NCI-H1436 (cell line): ENCODE measurements around the gene FAM90A26.
"Not testable (repeated sequence)": the region's sequence is repeated elsewhere in the genome, so short reads cannot be mapped to it uniquely, and the experiment has no call there.

Source experiments
- DNase-seq: peaks from one replicate; lab custom pipeline; 2025; lab: John Stamatoyannopoulos, UW

The FAM90A26 gene

DNA sequence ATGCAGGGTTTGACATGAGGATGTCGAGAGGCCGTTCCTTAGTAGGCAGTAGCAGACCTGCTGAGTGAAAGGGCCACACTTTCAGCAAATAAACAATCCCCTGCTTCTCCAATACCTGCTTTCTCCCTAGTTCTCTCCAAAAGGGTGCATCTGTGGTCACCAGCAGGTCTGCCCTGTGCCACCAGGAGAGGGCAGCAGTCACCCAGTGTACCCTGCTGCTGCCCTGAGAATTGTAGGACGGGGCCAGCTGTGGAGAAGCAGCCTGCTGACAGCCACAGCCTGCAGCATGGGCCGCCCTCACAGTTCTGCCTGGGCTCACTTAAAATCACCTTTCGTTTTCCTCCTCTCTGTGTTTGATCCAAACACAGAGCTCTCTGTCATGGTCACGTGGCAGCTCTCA lies 11.8 kb upstream of the FAM90A26 start:
- DNase-seq, result not testable (repeated sequence)

DNA sequence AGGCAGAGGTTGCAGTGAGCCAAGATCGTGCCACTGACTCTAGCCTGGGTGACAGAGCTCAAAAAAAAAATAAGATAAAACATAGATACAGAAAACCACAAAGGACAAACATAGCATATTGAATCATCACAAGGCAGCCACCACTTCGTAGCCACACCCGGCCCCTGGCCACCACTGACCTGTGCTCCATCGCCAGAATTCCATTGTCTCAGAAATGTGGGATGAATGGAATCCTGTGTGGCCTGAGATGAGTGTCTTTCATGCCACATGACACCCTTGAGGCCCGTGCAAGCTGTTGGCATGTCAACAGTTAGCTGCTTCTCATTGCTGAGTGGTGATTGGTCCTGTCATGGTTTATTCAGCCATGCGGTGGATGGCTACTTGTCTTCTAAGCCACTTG lies 10.2 kb upstream of the FAM90A26 start:
- DNase-seq, result not testable (repeated sequence)

DNA sequence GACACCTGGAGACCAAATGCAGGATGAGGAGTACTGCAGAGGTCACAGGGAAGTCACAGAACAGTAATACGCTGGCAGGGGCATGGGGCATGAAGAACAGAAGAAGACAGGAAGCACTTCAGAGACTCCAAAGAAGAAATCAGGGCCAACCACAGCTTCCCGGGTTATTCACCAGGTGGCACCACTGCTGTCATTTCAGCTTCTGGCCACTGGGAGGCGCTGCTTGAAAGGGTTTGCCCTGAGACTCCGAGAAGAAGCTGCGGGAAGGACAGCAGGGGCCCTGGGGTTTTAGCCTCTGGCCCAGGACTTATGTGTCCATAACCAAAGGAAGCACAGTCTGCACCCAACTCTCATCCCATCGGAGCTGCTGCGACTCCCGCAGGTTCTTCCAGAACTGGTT lies 4.2 kb upstream of the FAM90A26 start:
- DNase-seq, result not testable (repeated sequence)

DNA sequence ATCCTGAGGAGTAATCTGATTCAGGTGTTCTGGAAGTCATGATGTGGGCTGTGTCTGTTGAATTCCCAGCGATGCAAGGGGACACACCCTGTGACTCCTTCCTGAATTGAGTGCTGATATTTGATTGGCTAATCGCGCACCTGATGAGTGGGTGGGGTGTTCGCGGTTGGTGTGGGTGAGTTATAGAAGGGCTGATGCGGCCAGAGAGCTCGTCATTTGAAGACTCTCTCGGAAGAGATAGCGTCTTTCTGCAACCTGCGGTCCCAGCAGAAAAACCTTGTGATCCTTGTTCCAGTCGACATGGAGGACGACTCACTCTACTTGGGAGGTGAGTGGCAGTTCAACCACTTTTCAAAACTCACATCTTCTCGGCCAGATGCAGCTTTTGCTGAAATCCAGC lies 40.1 kb downstream of the FAM90A26 start, which contains the start of gene USP17L10:
Gene USP17L10 (plus strand): TSS at position 301 of the 400 bp plus-strand sequence. CDS start 0 bp downstream, at position 301.
- DNase-seq, result not testable (repeated sequence)

DNA sequence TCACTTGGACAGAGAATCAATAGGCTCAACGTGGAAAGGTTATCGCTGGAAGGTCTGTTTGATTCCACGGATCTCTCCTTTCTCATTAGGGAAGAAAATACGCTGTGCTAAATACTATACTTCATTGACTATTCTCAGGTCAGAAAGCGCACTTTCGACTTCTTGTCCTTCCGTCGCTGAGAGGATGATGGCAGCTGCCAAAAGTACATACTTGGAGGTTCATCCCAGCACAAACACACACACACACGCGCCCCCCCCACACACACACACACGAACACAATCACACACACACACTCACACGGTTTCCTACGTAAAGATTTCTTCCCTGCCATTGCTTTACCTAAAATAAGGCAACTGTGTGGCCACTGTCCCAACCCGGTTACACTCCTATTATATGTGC lies 44.5 kb downstream of the FAM90A26 start:
- not testable (repeated sequence) for DNase-seq

DNA sequence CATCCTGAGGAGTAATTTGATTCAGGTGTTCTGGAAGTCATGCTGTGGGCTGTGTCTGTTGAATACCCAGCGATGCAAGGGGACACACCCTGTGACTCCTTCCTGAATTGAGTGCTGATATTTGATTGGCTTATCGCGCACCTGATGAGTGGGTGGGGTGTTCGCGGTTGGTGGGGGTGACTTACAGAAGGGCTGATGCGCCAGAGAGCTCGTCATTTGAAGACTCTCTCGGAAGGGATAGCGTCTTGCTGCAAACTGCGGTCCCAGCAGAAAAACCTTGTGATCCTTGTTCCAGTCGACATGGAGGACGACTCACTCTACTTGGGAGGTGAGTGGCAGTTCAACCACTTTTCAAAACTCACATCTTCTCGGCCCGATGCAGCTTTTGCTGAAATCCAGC lies 44.9 kb downstream of the FAM90A26 start, which contains the start of gene USP17L11:
Gene USP17L11 (plus strand): TSS at position 301 of the 400 bp plus-strand sequence. CDS start 0 bp downstream, at position 301.
- DNase-seq, result not testable (repeated sequence)

DNA sequence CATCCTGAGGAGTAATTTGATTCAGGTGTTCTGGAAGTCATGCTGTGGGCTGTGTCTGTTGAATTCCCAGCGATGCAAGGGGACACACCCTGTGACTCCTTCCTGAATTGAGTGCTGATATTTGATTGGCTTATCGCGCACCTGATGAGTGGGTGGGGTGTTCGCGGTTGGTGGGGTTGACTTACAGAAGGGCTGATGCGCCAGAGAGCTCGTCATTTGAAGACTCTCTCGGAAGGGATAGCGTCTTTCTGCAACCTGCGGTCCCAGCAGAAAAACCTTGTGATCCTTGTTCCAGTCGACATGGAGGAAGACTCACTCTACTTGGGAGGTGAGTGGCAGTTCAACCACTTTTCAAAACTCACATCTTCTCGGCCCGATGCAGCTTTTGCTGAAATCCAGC lies 49.6 kb downstream of the FAM90A26 start, which contains the start of gene USP17L12:
Gene USP17L12 (plus strand): TSS at position 301 of the 400 bp plus-strand sequence. CDS start 0 bp downstream, at position 301.
- not testable (repeated sequence) for DNase-seq

DNA sequence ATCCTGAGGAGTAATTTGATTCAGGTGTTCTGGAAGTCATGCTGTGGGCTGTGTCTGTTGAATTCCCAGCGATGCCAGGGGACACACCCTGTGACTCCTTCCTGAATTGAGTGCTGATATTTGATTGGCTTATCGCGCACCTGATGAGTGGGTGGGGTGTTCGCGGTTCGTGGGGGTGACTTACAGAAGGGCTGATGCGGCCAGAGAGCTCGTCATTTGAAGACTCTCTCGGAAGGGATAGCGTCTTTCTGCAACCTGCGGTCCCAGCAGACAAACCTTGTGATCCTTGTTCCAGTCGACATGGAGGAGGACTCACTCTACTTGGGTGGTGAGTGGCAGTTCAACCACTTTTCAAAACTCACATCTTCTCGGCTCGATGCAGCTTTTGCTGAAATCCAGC lies 54.4 kb downstream of the FAM90A26 start, which contains the start of gene USP17L13:
Gene USP17L13 (plus strand): TSS at position 301 of the 400 bp plus-strand sequence. CDS start 0 bp downstream, at position 301.
- DNase-seq, result not testable (repeated sequence)
